Activated T-cell treated with anti-CD3 and anti-CD28 coated beads, Interleukin-2, amount 50 U/mL, for 1 hour (primary cell): ENCODE data around the gene PPY.
A peak's percentile ranks its signal among the peaks of the same experiment; 100 is the strongest.
"Not testable (repeated sequence)": the region's sequence is repeated elsewhere in the genome, so short reads cannot be mapped to it uniquely, and the experiment has no call there.

Experiments
- DNase-seq: peaks from one replicate; pipeline ENCODE4 v3.0.0-alpha.2; 2020

The PPY gene

DNA sequence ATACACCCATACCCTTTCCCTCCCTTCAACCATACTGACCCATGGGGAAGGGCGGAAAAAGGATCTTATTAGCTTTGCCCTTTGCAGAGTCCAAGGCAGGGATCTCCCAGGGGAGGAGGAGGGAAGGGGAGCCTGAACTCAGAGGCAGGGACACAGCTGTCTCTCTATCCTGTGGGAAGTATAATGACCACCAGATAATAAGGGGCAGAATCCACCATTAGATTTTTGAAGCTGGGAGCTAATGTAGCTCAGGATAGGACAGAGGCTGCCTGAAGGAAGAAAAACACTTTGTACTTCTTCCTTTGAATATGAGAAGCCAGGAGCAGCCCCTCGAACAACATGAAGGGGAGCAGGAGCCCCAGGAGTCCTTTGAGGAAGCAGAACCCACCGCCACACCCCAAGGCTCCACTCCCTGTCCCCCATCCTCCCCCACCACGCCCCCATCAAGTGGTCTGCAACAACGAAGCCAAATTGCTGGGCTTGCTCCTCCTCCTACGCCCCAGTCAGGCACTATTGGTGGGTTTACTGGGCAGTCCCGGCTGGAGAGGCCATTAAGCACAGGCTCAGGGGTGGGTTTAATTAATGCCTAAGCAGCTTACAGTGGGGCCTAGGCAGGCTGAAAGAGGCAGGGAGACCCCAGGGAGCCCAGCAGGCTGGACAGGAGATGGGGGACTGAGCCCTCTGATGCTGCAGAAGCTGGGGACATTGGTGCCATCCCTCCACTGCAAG, 40.3 kb downstream of the PPY start:
- DNase-seq: no peak

DNA sequence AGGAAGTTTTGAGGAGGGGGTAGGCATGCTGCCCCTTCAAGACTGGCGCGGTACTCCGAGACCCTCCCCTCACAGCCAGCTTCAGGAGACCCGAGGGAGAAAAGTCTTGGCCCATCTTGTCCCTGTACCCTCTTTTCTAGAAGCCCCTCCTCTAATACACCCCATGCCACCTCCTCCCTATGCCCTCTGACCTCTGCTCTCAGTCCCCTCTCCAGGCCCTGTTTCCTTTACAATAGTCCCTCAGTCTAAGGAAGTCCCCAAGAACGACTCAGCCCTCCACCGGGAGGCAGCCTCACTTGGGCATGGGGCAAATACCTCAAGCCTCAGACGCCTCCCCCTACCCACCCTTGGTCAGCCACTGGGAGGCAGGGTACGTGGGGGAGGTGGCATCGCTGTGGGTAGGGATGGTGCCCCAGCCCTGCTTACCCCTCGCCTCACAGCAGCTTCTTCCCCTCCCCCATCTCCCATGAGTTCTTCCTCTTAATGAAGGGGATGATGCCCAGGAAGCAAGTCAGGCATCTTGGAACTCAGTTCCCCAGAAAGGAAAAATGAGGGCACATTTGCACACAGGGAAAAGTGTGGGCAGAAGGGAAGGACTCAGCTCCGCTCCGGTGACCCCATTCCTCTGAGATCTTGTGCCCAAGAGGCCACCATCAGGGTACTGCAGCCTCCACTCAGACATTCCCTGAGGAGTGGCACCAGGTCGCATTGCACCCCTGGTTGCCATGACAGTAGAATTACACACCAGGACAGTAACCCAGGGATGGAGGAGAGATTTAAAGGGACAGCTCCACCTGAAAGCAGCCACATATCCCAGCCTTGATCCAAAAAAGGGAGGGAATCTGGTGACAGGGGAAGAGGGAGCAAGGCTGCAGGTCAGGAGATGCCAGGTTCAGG, 41.2 kb downstream of the PPY start:
- DNase-seq: no peak

DNA sequence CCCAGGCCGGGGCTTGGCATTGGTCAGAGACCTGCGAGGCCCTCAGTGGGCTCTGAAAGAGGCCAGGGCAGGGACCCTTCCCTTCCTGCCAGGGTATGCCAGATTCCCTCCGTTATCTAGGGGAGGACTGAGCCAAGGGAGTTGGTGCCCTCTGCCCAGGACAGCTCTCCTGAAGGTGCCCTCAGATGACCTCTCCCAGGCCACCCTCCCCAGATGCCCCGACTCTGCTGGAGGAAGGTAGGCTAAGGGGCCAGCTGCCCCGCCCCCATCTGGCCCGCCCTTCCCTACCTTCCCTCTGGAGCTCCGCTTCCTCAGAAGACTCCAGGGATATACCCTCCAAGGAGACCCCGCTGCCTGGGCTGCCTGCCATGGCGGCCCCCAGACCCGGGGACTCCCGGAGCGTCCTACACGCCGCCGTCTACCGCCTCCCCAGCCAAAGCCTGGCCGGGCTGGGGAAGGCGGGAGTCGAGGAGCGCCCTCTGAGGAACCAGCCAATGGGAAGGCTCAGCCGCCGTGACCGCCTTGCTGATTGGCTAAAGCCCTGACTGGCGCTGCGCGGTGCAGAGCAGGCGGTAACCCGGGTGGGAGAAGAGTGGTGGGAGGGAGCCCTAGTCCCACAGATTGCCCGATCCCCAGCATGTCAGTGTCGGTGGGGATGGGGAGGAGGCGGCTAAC, 42.0 kb downstream of the PPY start:
- DNase-seq: peak; percentile 82

DNA sequence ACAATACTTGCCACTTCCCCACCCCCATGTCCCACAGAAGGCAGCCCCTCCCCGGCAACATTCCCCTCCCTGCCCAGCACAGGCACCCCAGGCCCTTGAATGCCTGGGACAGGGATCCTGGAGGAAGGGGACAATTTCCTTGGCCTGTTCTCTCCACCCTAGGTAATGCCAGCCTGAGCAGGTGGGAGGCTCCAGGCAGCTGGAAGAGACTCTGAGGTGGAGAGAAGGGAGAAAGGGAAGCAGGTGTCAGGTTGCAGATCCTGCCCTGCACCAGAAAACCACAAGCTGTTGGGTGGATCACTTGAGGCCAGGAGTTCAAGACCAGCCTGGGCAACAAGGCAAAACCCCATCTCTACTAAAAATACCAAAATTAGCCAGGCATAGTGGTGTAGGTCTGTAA, 43.8 kb downstream of the PPY start:
- no peak for DNase-seq

DNA sequence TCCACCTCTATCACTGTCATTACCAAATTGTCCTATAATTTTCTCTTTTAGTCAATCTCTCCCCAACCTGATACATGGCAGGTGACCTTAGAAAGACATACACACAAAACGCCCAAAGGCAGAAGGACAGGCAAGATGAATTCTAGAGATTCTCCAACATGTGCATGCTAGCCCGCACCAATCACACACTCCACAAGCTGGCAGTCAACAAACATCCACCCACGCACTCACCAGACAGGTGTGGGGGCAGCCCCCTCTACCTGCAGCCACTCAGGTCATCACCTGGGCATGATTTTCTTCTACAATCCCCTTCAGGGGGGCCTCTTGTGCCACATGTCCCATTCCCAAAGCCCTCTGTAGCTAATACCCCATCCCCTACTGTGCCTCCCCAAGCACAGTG, 44.4 kb downstream of the PPY start:
- DNase-seq: no peak

DNA sequence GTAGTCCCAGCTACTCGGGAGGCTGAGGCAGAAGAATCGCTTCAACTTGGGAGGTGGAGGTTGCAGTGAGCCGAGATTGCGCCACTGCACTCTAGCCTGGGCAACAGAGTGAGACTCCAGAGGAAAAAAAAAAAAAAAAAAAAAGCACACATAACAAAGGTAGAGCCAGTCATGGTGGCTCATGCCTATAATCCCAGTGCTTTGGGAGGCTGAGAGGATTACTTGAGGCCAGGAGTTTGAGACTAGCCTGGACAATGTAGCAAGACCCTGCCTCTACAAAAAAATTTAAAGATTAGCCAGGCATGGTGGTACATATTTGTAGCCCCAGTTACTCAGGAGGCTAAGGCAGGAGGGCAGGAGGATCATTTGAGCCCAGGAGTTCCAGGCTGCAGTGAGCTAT, 47.8 kb downstream of the PPY start:
- DNase-seq: not testable (repeated sequence)

DNA sequence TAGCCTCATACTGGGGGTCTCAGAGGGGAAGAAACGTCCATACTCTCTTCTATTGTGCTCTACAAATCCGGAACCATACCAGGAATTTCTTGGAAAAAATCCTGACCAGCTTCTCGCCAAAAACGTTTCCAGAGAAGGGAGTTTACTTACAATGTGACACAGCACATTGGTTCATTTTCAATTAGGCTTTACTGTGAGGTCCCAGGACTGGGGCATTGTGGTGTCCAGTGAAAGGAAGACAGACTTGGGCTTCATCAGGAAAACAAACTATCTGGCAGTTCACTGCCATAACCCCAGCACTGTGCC, 49.7 kb downstream of the PPY start:
- no peak for DNase-seq

DNA sequence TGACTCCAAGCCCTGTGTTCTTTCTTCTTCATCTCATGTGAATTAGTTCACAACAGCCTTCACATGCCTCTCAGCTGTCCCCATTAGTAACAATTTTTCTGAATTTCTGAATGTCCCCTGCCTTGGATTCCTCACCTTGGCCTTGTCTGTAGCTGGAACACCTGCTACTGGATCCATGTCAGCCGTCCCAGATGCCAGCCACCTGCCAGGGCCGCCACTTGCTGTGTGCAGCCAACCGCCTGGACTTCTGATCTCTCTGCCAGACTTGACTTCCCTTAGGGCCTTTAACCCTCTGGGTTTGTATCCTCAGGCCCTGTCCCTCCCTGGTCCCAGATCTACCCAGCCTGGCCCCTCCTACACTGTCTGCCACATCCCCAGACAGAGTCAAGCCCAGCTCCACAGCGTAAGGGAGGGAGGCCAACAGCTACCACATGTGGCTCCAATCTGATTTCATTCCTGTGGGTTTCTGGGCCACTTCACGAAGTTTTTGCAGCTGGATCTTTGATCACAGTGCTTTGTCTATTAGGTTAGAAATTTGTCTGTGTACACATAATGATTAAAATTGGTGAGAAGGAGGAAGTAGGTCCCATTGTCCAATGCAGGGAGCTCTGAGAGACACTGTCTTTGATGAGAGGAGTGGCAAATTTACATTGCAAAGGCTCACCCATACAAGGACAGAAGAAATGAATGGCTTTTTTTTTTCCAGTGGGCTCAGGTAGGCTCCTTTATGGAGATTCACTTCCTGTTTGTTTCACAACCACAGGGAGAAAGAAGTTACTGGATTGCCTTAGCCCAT, 50.2 kb downstream of the PPY start:
- DNase-seq: no peak
